Esophagus squamous epithelium (tissue), 4 donors: ENCODE measurements around the gene LRRN4CL.

Experiments
- CTCF ChIP-seq, 6 experiments: fragments of 450-650 bp in 4 of 6; fragments of 200-600 bp in 2 of 6; sonication (generic) in 2 of 6; IDR thresholded peaks; one replicate each; pipeline ENCODE4 v1.5.1; 2016 to 2019; ENCODE audit warnings: antibody characterized with exemption in 6 of 6, mild to moderate bottlenecking in 4 of 6, moderate library complexity in 4 of 6
- POLR2A ChIP-seq, 4 donors: fragments of 450-650 bp; IDR thresholded peaks; one replicate each; pipeline ENCODE4 v1.6.1; 2017; ENCODE audit warnings: antibody characterized with exemption in 4 of 4, mild to moderate bottlenecking in 4 of 4, moderate library complexity in 3 of 4

- TF ChIP-seq CTCF (IDR thresholded peaks at IDR 0.05) (no peak), POLR2A (IDR thresholded peaks at IDR 0.05) (no peak)
These were observed 26.1 kb upstream of the LRRN4CL start for GRCh38 chr11:62715150-62716130.
